Daoy (cell line): ENCODE measurements around the gene COL18A1. TPM values are rescaled to one million over a fixed set of nuclear protein-coding genes. Genes with fewer than 3 reads are reported as not detected.
A peak's percentile ranks its signal among the peaks of the same experiment; 100 is the strongest.

Source experiments
- DNase-seq: peaks from one replicate; pipeline ENCODE4 v3.0.0-alpha.2; 2015; ENCODE audit warnings: low read depth
- total RNA-seq: library from RNA; depleted of rRNA; stranded (reverse); fragments of >200 nt; shearing (Covaris generic); gene quantifications from 2 replicates; pipeline ENCODE4 v1.2.3, GENCODE V29; 2014

Gene COL18A1
- total RNA-seq, 1 experiment from 2014 or later: 38.9 TPM

GRCh38 chr21:45414396-45415187 lies 9.6 kb downstream of the COL18A1 start:
- no peak for DNase-seq

GRCh38 chr21:45415188-45415942 lies 10.4 kb downstream of the COL18A1 start:
- DNase-seq: no peak

GRCh38 chr21:45415943-45416611 lies 11.1 kb downstream of the COL18A1 start:
- DNase-seq: no peak

GRCh38 chr21:45416620-45417019 lies 11.7 kb downstream of the COL18A1 start:
- no peak for DNase-seq

GRCh38 chr21:45417256-45417950 lies 12.4 kb downstream of the COL18A1 start:
- DNase-seq: no peak

DNA sequence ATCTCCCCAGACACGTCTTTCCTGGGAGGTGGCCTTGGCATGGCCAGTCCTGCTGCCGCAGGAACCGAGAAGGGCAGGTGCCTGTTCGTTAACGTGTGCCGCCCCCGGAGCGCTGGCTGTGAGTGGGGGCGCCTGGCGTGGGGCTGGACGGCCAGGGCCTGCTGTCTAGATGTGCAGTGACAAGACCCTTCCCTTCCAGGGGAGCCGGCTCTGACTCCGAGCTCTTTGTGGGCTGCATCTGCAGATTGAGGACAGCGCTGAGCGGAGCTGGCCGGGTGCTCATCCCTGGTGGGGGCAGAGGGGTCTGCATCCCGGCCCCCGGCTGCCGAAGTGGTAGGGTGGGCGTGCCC lies 13.0 kb downstream of the COL18A1 start:
- no peak for DNase-seq

GRCh38 chr21:45418301-45419071 lies 13.5 kb downstream of the COL18A1 start:
- no peak for DNase-seq

GRCh38 chr21:45419162-45419561 lies 14.2 kb downstream of the COL18A1 start:
- no peak for DNase-seq

- peak; percentile 55 for DNase-seq
Measured at GRCh38 chr21:45420061-45421041, 15.4 kb downstream of the COL18A1 start.

DNA sequence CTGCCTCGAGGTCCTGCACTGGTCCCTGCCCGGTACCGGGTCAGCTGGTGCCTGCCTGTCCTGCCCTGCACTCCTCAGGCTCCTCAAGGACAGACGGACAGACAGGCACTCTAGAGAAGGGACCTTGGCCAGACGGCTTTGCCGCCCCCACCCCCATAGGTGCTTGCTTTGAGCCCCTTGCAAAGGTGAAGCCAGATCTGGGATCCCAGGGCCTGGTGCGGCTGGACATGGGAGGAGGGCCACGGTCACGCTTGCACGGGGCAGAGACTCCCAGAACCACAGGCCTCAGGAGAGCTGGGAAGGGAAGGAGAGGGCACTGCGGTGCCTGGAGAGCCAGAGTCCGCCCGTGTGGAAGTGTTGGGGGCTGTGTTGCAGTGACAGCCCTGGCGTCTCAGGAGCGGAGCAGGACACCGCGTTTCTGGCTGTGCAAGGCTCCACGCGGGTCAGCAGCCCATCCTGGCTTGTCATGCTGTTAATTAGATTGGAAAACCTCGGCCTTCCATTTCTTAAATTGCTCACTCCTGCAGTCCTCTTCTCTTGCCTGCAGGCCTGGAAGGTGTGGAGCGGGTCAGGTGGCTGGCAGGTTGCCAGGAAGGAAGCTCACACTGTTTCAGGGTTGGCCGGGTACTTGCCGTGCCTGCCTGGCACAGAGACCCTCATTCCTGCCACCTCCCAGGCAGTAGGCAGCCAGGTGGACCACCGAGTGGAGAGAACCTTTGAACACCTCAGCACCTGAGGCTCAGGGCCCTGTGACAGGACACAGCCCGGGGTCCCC lies 16.3 kb downstream of the COL18A1 start:
- DNase-seq: peak; percentile 39

DNA sequence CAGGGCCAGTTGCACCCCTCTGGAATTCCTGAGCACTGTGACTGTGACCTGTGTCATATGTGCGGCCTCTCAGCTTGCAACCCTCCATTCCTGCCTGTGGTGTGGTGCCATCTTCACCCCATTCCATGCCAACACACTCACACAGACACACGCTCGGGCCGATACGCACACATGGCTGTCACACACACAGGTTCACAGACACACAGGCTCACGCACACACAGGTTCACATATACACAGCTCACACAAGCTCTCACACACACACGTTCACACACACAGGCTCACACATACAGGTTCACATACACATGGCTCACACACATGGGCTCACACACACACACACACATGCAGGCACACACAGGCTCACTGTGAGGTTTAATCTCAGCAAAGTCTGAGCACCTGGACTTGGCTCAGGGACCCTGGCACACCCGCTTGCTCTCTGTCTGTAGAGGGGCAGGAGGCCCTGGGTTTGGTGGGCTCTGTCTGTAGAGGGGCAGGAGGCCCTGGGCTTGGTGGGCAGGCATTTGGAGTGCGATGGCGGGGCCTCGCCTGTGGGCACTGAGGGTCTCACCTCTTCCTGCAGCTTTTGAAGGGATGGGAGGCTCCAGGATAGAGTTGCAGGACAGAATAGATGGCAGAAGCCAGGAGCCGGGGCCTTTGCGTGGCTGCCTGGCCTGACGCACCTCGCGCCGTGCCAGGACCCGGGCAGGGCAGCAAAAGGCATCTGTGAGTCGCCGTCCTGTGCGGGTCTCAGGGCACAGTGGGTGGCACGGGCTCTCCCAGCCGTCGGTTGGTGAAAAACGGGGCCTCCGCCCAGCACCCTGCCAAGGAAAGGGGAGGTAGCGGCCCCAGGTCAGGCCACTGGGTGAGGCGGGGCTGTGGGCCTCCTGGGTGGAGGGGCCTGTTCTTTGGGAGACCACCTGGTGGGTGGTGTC lies 17.1 kb downstream of the COL18A1 start:
- DNase-seq: no peak

- no peak for DNase-seq
Measured at GRCh38 chr21:45423201-45423955, 18.4 kb downstream of the COL18A1 start.

GRCh38 chr21:45423968-45424853 lies 19.2 kb downstream of the COL18A1 start:
- no peak for DNase-seq

DNA sequence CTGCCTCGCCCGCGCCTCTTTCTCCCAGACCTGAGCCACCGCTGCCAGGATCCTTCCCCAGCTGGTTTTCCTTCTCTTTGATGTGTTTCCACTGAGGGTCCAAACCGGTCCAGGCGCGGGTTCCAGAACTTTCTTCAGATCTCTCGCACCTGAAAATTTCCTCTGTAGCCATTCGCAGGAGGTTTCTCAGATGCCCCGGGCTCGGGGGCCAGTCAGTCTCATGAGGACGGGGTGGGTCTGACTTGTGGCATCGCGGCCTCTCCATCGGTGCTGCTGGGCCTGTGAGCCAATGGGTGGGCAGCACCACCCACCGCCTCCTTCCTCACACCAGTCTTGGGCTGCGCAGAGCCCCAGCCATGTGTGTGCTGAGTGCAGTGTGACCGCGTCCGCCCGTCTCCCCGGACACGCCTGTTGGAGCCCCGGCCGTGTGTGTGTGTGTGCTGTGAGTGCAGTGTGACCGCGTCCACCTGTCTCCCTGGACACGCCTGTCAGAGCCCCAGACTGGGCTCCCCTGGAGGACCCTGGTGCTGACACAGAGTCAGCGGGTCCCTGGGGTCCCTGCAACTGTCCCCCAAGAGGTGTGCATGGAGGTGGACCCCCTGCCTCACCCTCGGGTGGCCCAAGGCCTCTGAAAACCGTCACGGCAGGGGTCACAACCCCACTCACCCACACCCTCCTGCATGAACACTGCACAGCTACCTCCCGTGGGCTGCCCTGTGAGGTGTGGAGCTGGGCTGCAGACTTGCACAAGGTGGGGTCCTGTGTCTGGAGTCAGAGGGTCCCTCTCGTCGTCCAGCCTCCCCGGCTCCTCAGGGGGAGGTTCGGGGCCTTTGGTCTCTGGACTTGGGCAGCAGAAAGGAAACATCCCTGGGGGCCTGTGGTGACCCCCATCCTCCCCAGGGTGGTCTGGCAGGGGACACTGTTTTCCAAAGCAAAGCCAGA lies 20.2 kb downstream of the COL18A1 start:
- DNase-seq: no peak
